Astrocyte (in vitro differentiated cells and primary cell): ENCODE results near the gene VIPR2.

Experiments
- EZH2 ChIP-seq: IDR thresholded peaks from 2 replicates; pipeline ENCODE4 v1.6.1; 2012; ENCODE audit warnings: mild to moderate bottlenecking, low read length, inconsistent platforms; ENCODE audit not compliant: insufficient read depth
- TF ChIP-seq, protein P1 (sequence below): IDR thresholded peaks from 2 replicates; pipeline ENCODE4 v1.5.1; 2011; ENCODE audit warnings: low read depth, mild to moderate bottlenecking, inconsistent platforms, low read length, moderate library complexity; ENCODE audit not compliant: insufficient read depth

DNA sequence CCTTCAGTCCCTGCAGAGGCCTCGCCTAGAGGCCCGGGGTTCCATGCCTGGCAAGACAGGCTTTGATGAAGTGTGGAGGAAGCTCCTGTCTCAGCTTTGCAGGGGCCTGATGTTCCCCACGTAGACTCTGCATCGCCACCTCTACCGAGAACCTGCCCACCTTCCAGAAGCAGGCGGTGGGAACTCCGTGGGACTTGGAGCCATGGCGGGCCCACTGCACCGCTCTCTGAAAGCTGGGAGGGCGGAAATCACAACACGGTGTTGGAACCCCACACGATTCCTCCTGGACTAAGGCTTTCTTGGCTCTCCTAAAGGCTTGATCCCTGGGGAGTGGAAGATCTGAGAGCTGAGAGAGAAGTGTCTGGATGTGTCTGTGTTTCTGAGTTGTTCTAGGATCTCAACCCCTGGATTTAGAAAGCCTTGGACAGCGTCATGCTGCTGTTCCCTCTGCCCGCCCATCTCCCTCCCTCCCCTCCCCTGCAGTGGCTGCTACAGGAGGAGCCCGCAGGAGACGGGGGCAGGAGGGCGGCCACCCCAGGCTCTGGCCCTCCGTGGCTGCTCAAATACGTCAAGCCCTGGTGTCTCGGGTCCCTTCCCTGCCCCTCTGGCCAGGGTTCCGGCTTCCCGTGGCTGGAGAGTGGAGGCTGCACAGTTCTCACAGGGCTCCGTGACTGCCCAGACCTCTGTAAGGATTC is 79.7 kb downstream of the VIPR2 start:
- TF ChIP-seq, protein P1, sequence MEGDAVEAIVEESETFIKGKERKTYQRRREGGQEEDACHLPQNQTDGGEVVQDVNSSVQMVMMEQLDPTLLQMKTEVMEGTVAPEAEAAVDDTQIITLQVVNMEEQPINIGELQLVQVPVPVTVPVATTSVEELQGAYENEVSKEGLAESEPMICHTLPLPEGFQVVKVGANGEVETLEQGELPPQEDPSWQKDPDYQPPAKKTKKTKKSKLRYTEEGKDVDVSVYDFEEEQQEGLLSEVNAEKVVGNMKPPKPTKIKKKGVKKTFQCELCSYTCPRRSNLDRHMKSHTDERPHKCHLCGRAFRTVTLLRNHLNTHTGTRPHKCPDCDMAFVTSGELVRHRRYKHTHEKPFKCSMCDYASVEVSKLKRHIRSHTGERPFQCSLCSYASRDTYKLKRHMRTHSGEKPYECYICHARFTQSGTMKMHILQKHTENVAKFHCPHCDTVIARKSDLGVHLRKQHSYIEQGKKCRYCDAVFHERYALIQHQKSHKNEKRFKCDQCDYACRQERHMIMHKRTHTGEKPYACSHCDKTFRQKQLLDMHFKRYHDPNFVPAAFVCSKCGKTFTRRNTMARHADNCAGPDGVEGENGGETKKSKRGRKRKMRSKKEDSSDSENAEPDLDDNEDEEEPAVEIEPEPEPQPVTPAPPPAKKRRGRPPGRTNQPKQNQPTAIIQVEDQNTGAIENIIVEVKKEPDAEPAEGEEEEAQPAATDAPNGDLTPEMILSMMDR: no peak
- TF ChIP-seq EZH2: no peak
